ENCODE measurements around the gene ELMOD3. TPM values are rescaled to one million over a fixed set of nuclear protein-coding genes. Genes with fewer than 3 reads are reported as not detected.

The ELMOD3 gene
- 11.6 and 15.0 TPM in 2 replicates for total RNA-seq

DNA sequence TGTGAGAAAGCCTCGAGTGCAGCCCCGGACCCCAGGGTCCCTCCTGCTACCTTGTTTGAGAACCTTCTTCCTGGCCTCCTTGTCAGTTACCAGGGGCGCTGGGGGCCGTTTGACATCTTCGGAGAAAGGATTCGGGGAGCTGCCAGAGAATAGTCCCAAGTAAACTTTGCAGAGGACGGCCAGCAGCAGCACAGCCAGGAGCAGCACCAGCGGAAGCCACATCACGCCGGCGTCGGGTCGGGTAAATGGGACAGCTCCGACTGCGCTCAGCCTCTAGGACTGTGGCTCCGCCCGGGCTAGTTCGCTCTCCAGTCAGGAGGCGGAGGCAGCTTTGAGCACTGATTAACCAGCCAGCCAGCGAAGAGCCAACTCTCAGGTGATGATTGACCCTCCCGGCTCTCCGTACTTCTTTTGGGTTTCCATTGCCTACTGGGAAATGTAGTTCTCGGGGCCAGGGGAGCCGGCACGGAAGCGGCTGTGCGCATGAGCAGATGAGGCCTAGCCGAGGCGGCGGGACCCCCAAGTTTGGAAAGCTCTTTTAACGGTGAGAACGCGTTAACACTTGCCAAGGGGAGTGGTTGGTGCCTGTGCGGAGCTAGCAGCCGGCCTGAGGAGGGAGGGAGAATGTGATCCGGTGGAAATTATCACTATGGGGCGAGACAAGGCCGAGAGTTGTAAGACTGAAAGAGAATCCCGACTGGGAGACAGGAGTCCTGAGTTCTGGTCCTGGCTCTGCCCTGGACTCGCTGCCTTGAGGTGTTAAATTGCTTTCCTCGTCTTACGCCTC lies at the start of gene ELMOD3, which contains the start of gene RETSAT:
TSS of gene ELMOD3 (plus strand) at position 484 of the 787 bp plus-strand sequence. CDS start 2,430 bp downstream, outside the sequence.
TSS of gene RETSAT (minus strand) at position 243 of the 787 bp plus-strand sequence. CDS start at position 222, 21 bp downstream.

DNA sequence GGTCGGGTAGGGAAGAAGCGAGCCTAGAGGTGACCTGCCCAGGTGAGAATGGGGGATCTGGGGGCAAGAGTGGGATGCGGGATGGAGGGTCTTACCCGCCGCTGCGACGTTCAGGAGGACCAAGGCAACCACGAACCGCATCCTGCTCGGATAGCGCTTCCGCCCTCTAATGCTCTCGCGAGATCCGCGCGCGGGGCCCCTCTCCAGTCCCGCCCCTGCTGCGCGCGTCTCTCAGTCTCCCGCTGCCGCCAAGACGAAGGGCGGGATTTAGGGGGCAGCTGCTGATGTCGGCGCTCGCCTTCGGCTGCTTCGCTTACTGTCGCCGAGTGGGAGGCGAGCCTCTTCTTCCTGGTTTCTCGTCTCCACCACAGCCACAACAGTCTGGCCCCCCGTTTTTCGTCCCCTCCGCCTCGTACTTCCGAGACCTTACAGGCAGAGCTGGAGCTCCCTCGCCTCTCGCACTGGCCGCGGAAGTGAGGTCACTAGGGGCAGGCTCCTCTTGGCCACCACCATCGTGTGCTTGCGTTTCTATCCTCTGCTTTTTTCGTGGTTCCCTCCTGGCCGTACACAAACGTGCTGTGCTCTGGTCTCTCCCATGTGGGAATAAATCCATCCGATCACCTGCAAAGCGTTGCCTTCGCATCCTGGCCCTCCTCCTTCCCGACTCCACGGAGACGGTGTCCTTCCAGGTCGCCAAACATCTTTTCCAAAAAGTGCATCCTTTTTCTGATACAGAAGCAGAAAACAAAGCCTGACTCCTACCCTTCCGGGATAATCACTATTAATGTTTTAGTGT lies 26.5 kb upstream of the ELMOD3 start, which contains the start of gene TGOLN2:
TSS of gene TGOLN2 (minus strand) at position 168 of the 796 bp plus-strand sequence. CDS start at position 141, 27 bp downstream.

DNA sequence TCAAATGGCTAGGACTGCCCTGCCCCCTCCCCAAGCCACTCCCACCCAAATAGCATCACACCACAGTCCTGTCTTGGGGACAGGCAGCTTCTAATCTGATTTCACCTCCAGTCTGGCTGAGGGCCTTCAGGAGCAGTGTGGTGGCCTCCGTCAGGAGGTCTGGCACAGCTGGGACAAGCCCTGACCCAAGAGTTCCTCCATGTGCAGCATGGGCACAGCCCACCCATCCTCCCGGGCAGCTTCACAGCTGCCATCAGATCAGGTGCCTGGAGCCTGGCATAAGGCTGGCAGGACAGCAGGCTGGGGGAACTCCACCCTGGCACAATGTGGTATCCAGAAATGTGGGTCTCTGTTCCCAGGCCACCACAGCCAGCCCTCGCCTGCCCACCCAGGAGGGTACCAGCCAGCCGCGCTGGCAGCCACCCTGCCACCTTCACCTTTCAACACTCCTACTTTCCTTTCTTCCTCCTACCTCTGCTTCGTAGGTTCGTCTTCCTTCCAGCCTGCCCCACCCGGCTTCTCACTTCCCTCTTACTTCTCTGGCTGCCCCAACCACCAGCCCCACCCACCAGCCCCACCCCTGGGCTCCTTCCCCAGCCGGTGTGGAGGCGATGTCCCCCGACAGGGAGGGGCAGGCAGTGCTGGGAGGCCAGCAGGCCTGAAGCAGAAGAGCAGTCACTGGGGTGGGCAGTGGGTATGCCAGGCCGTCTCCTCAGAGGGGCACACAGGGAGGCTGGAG lies 55.4 kb downstream of the ELMOD3 start, which contains the start of gene CAPG:
TSS of gene CAPG (minus strand) at position 522 of the 739 bp plus-strand sequence. CDS start 8,221 bp downstream, outside the sequence.

DNA sequence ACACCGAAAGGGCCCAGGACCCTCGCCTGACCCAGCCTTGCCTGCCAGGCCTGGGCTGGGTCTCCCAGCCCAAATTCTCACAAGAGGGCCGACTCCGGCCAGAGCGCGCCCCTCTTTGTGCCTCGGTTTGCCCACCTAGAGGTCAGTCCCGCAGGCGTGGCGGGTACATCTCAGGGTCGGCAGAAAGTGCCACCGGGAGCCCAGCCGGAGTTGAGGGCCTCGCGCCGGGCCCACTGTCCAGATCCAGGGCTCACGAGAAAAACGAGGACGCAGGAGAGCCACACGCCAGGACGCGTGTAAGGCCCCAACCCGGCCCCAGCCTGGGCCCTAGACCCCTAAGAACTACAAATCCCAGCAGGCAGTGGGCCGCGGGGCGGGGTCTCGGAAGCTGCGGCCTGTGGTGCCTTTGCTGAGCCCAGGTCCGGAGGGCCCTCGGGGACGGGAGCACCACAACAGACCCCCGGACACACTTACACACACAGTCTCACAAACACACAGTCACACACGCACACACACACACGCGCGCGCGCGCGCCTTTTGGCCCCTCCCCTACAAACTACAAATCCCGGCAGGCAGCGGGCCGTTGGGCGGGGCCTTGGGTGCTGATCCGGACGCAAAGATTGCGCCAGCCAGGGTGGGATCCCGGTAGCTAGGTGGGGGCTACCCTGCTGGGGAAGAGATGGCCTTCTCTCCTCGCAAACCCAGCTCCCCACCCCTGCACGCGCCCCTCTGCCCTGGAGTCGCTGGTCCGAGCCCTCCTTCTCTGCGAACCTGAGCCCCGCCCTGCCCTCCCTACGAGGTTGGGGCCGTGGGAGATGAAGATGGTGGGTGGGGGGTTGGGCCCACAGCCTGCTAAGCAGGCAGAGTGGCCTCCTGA lies 63.8 kb downstream of the ELMOD3 start, which contains the start of gene SH2D6:
TSS of gene SH2D6 (plus strand) at position 583 of the 877 bp plus-strand sequence. CDS start 10,752 bp downstream, outside the sequence.

Small RNA genes lying within 50 kb of the gene (small RNA-seq; reads per million reads assigned to genes)
- gene AC062037.1, result not detected
- gene AC062037.2, result not detected
- not detected for gene RF00019
- not detected for gene RN7SL113P

Other genes with a start within 250 kb of the ELMOD3 start
- gene TCF7L1, start 221.4 kb upstream of the ELMOD3 start, total RNA-seq, result 10.3 and 12.1 TPM in 2 replicates
- gene TGOLN2, start 26.8 kb upstream of the ELMOD3 start, total RNA-seq, result 156 and 171 TPM in 2 replicates
- gene RETSAT, start 241 bp upstream of the ELMOD3 start, total RNA-seq, result 45.7 and 52.0 TPM in 2 replicates
- 26.0 and 36.8 TPM in 2 replicates for gene CAPG, start 55.6 kb downstream of the ELMOD3 start, total RNA-seq
- 0.53 TPM in 1 of 2 replicates, not detected in the other for gene SH2D6, start 63.9 kb downstream of the ELMOD3 start, total RNA-seq
- 201 and 210 TPM in 2 replicates for gene MAT2A, start 184.4 kb downstream of the ELMOD3 start, total RNA-seq
- 41.6 and 42.8 TPM in 2 replicates for gene GGCX, start 206.7 kb downstream of the ELMOD3 start, total RNA-seq
- 15.8 and 28.9 TPM in 2 replicates for gene VAMP8, start 222.8 kb downstream of the ELMOD3 start, total RNA-seq
- 47.5 and 56.0 TPM in 2 replicates for gene VAMP5, start 229.7 kb downstream of the ELMOD3 start, total RNA-seq
- 165 and 176 TPM in 2 replicates for gene RNF181, start 241.0 kb downstream of the ELMOD3 start, total RNA-seq
- 7.5 and 8.6 TPM in 2 replicates for gene TMEM150A, start 247.9 kb downstream of the ELMOD3 start, total RNA-seq

Measured in thoracic aorta endothelial cell (primary cell).